ENCODE data around the gene GRIP1.
"Not testable (repeated sequence)": the region's sequence is repeated elsewhere in the genome, so short reads cannot be mapped to it uniquely, and the experiment has no call there.

The GRIP1 gene

DNA sequence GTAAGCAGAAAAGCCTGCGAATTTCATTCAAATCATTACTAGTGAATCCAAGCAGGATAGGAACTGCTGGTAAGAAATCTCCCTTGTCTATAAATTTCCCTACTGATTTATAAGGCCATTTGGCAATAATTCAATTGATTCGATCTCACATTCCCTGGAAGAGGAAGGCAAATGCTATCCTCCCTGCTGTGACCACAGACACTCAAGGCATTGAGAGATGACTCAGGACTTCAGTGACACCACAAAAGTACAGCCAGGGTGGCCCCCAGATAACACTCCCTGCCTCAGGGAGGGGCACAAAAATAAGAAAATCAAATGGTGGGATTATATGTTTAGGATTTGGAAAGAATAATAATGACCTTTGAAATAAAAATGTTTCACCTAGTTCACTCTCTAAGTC is 162.7 kb downstream of the GRIP1 start:
- no peak for DNase-seq

DNA sequence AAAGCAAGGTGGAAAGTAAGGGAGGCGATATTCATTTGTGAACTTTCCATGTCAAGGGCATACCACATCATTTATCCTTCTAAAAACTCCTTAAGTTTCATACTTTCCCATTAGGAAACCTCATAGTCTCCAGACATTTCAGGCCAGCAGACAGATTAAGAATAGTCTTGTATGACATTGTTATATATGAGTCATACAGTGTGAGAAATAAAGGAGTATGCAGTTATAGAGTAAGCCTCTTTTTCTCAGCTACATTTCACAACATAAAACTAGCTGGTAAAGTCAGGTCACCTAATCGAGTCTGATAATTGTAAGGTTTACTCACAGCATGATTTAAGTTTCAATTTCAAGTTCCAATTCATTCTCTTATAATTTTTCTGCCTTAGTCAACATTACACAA is 164.3 kb downstream of the GRIP1 start:
- DNase-seq = no peak

DNA sequence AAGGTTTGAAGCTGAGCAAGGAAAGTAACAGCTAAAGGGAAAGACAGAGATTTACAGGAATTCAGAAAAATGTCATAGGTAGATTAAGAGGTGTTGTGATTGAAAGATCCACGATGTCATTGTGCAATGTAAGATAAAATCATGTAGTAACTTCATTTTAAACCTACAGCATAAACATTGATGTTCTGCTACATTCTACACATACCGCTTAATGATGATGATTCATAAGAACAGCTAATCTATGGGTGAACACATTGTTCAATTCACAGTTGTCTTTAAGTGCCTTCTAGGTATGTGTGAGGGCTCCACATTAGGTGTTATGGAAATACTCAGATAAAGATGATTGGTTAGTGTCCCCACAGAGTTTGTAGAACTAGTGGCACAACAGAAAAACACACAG is 170.9 kb downstream of the GRIP1 start:
- no peak for DNase-seq

DNA sequence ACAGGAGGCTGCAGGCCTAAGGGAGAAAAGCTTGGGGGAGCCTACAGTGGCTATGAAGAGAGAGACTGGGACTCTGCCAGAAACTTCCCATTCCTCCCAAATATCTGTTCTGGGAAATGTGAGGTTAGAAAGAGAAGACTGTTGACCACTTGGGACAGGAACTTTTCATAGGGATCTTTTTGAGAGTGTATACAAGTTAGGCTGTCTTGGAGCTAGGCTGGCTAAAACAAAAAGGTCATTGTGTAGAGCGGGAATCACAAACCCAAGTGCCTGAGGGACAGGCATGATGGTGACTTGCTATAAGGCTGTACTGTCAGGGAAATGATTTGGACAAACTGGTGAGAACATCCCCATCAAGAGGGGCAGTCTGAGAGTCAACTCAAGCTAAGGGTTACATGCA is 175.1 kb downstream of the GRIP1 start:
- no peak for DNase-seq

DNA sequence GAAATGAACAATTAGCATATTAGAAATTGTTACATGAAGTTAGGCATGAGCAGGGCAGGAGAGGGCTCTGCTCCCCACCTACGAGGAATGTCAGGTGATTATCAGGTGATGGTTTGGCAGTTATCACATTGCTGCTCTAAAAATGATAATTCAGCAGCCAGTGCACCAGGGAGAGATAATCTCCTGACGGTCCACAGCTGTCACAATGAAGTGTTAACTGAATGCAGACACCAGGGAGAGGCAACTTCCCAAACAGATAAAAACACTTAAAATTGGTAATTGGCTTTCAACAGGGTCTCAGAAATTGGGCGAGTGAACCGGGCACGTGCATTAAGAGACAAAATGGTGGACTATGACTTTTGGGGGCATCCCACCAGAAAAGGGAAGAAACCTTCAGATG is 176.0 kb downstream of the GRIP1 start:
- DNase-seq = no peak

DNA sequence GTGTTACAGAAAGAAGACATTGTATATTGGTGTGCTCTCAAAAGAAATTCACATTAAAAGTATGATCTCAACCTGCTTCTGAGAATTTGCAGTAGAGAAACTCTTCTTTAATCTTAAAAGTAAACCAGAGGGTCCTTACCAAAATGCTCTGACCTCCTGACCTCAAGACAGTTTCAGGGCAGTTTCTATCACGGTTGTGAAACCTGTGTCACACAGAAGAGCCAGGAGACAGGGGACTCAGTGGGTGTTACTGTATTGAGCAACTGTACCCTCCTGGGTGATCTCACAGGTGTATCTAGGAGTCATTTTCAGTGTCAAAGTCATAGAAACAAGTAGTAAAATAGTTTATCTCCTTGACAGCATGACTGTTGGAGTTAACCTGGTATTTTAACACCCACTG is 178.0 kb downstream of the GRIP1 start:
- no peak for DNase-seq

DNA sequence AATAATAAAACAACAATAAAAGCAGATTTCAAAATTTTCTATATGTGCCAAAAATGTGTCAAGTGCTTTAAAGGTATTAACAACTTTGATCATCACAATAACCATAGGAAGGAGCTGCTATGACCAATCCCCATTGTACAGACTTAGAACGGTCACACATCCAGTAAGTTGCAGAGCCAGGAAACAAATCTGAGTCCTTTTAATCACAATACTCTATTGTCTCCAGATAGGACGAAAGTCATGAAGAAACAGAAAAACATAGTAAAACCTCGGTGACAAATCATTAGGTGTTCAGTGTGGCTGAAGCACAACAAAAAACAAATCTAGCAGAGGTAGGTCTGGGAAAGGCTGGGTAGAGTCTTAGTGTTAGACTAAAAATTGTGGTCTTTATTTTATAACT is 178.8 kb downstream of the GRIP1 start:
- DNase-seq = no peak

DNA sequence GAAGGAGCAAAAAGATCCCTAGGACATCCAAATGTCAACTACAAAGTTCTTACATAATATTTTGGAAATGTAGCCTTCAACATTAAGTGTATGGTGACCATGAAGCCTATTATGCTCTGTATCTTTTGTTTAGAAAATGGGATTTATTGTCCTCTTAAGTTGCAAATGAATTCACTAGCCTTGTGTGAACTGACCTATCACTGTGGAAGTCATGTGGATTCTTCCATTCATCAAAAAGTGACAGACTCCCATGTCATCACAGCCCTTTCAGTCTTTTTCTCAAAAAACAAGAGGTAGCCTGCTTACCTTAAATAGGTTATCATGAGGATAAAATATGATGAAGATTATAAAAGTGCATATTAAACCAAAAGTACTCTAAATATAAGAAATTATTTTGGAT is 179.9 kb downstream of the GRIP1 start:
- no peak for DNase-seq

DNA sequence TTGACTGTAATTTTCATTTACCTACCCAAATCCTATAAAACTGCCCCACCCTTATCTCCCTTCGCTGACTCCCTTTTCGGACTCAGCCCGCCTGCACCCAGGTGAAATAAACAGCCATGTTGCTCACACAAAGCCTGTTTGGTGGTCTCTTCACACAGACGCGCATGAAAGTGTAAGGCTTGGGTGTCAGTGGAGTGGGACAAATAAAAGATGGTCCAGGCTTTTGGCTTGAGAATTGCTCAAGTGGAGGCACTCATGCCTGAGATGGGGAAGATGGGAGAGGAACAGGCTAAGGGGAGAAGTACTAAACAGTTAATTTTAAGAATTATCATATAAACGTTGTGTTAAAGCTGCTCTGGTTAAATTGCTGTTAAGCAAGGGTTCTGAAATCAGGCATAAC is 180.8 kb downstream of the GRIP1 start:
- not testable (repeated sequence) for DNase-seq

DNA sequence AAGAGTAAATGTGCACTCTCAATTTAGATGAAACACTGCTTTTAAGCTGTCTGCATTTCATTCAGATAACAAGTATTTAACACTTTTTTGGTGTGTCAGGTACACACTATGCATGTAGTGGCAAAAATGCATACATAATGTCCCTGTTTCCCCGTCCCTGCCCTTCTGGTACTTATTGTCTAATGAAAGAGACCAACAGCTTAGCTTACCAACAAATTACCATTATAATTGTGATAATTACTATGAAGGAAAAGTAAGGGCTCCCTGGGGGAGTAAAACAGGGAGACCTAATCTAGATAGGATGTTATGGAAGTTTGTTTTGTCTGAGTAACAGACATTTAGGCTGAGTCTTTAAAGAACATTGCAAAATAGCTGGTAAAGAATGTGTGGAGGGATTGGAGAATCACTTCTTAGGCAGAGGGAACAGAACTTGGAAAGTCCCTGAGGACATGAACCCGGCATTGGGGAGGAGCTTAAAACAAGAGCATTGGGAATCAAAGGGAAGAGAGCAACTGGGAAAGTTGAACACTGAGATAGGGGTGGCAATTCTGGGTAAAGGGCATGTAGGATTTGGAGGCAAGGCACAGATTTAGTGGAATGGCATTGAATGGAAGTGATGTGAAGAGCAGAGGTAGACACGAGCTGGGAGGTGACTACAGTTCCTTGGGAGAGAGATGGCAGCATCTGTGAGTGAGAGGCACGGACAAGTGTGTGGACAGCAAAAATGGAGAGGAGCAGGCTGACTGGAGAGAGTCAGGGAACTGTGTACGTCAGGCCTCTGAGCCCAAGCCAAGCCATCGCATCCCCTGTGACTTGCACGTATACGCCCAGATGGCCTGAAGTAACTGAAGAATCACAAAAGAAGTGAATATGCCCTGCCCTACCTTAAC is 181.6 kb downstream of the GRIP1 start:
- DNase-seq = no peak

DNA sequence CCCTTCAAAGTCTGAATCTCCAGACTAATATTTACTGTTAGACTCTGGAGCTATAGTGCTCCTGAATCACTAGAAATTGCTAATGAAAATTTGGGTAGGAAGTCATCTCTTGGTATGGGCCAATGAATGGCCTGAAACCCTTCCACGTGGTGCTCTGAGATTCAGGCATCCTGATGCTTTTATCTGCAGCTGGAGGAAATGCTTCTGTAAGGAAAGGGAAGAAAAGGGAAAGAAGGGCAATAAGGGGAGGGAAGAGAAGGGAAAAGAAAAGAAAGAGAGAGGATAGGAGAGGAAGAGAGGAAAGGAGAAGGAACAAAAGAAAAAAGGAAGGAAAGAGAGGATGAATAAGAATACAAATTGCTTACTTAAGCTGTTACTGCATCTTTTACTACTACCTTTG is 182.3 kb downstream of the GRIP1 start:
- DNase-seq = no peak

DNA sequence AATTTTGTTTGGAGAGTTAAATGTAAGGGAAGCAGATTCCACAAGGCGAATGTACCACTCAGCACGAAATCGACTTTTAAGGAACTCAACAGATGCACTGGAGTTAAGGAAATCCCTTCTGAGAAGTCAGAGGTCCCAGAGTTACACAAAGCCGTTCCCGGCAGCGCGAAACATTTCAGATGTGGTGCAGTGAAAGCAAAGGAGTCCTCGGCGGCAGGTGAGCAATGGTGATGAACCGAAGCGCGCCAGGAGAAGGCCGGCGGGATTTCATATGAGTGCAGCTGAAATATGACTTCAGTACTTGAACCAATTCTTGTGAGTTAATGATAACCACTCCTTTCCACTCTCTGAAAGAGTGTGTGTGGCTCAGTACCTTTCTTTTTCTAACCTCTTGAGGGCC is 183.2 kb downstream of the GRIP1 start:
- no peak for DNase-seq

DNA sequence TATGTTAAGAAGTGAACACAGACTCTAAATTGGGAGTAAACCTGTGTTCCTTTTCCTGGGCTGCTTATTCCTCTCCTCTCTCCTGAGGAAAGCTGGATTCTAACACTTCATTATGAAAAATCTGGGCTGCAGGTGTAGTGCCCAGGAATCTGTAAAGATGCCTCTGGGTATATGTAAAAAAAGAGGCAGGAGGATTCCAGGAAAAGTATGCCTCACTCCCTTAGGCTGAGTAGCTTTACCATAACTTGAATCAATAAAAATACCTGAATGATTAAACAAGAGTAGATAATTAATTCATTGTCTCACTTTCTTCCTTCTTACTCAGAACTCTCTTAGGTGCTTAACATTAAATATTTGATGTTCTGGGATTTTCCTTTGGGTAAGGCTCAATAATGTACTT is 185.1 kb downstream of the GRIP1 start:
- no peak for DNase-seq

DNA sequence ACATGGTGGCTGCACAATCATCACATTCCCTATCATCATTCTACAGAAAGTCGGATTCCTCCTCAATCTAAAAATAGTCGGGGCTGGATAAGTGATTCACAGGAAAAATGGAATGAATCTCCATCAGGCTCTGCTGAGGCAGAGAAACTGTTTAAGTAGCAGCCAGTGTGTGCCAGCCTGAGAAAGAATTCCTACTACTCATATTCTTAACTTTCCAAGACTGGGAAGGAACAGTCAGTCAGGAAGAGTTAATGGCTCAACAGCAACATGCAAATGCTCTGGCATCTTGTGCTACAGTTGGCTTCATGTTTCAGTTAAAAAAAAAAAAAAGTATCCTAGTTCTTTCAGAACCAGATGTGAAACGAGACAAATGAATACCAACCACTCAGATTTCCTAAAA is 187.0 kb downstream of the GRIP1 start:
- DNase-seq = no peak

DNA sequence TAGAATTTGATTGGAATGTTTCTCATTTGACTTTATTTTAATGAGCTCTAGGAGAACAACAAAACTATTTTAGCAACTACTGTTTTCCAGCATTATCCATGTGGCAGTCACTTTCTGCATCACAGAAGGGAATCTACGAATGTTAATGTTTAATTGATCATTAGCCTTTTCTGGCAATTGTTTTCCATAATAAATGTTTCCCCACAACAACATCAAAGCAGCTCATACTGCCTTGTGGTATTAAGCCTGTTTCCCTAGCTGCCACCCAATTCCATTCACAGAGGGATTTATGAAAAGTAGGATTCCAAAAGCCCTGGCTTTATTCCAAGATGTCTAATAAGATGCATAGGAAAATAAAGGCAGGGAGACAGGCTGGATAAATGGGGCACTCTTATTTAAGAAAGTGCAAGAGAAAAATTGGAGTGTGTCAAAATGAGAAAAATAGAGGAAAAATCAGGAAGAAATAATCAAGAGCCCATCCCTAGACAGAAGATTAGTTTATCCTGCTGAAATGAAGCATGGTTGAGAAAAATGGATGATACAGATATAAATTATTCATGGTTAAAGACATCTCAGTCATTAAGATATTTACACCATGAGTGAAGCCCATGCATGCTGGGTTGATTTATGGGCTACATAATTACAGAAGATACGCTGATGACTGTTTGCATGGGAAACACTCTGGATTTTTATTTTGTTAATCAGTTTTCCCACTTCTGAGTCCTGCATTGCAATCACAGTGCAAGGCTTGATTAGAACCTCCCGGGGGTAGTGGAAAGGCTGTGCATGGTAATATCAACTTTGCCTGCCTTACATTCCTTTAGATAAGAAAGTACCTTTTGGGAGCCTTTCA is 196.3 kb downstream of the GRIP1 start:
- no peak for DNase-seq

DNA sequence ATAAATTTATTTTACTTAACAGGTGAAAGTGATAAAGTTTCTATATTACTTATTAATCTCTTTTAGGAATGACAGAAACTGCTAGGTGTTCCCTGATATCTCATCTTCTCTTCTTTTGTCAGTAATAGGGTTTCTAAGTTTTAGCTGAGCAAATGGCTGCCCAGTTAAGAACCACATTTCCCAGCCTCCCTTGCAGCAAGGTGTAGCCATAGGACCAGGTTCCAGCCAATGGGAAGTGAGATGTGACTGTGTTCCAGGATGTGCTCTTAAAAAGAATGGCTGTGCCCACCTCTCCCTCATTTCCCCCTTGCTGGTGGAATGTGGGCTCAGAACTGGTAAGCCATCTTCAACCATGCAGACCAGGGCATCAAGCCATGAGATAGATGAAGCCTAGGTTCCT is 210.9 kb downstream of the GRIP1 start:
- DNase-seq = no peak

DNA sequence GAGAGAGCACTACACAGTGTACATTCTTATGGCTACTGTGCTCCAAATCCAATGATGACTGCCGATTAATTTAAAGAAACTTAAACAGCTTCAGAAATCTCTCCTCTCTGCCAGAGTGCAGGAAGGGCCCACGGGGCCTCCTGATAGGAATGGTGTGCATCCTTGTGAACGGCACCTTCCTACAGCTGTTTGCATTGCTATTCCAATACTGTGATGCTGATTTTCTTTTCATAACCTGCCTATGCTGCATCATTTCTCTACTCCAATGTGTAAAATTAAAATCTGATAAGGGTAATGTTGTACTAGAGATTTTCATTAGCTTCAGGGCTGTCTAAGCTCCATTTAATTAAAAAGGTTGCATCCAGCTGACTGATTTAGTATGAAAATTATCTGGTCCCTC is 217.5 kb downstream of the GRIP1 start:
- no peak for DNase-seq

DNA sequence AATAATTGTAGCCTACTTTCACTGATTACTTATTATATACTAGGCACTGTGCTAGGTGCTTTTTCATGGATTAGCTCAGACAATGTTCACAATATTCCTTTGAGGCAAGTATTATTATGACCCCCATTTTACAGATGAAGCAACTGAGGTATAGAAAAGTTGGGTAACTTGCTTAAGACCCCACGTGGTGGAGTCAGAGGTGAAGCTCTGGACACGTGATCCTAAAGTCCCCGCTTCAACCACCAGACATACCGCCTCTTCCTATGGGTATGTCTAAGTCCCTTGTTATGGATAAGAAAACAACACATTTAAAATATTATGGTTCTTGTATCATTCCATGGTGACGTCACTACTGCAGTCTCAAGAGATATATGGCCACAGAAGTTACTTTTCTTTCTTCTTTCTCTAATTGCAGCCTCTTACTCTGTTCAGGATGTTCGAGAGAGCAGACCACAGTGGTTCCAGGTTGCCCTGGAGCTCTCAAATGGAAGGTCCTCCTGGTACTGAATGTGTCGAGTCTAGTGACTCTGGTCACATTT is 218.9 kb downstream of the GRIP1 start:
- no peak for DNase-seq

DNA sequence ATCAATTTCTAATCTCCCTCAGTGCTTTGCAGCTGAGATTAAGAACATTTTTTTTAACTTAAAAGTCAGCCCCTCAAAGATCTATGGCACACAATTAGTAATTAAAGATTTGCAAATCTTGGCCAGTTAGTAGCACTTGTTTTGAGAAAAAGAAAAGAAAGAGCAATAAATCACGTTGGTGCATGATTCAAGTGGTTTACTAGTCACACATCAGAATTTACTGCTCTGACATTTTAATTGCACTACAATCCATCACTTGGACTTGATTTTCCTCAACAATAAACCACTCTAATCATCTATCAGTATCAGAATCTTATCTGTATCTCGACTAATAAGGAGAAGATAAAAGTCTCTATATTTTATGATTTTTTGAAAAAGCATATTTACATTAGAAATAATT is 222.3 kb downstream of the GRIP1 start:
- DNase-seq = no peak

DNA sequence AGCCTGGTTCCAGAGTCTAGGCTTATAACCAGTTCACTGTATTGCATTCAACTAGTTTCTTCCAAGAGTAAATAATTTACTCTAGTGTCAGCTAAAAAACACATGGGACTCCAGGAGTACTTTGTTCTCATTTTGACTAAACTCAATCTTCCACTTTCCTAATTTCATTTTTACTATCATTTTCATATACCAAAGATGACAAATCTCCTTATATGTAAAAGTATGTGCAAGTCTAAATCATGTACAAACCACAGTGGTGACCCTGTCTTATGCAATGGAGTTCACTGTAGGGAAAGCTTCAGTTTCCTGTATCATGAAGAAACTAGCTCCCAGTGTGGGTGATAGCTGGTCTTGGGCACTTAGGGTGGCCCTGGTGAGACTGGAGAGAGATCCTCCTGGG is 225.0 kb downstream of the GRIP1 start:
- peak; percentile 10 for DNase-seq

DNA sequence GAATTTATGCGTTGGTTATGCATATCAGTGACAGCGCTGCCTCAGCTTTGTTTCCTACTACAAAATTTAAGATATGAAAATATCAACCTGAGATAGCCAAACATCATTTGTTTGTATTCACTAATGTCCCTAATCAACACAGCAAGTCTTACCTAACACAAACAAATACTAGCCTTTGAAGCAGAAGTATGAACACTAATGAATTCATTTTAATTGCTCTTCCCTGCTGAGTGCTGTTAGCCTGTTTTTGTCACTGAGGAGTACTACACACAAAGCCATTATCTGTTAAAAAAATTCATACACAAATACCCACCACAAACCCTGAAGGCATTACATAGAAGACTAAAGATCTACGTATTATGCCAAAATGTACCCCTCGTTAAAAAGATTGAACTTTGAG is 225.8 kb downstream of the GRIP1 start:
- DNase-seq = no peak

DNA sequence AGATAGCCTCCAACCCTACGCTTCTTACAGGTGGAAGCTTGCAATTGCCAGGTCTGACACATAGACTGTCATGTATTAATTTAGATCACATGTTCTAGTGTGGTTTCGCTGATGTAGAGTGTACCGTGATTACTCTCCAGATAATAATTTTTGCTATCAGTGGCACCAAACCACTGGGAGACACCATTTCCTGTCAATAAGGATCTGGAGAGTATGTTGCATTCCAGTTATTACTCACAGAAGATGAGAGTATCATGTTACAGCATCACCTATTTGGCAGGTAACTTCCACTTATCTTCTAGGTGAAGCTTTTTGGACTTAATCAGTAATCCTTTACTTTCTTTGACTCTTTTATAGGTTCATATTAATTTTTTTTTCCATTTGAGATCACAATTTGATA is 229.3 kb downstream of the GRIP1 start:
- DNase-seq = no peak

DNA sequence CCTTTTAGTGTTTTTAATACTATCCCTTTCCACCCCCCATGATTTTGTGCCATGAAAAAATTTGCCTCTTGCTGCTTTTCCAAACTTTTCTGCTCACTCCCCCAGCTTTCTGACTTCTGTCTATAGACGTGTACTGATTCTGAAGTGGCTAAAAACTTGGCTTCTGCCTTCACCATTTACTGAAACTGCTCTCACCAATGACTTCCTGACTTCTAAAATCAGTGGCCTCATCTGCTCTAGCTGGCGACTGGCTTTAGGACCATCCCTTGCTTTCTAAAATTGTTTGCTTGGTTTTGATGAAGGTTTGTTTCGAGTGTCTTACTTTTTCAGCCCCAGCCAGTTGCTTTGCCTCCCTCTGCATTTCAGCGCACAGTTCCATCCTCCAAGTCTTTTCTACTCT is 231.2 kb downstream of the GRIP1 start:
- no peak for DNase-seq

DNA sequence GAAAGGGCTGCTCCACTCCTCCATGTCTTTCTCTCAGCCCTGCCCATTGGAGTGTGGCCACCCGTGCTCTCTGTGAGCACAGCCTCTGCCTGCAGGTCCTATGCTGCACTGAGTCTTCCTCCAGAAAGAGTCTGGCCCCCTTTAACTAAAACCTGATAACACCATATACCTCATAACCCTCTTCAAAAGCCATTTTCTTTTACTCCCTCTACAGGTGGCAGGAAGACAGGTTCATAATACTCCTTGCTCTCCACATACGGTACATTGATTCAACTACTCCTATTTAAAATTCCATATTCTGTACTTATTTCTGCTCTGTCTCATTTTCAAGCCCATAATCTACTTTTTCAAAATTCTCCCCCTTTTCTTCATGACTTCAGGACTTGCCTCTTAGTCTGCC is 232.6 kb downstream of the GRIP1 start:
- no peak for DNase-seq
